Lung (tissue), 12 donors: ENCODE data around the gene SPEF2. TPM values are rescaled to one million over a fixed set of nuclear protein-coding genes. Genes with fewer than 3 reads are reported as not detected.

ENCODE experiments used
- ATAC-seq: fragments of 200-7000 bp; cut with Tn5 transposase; one replicate; pipeline ENCODE4 v1.9.1; 2020; ENCODE audit warnings: moderate number of reproducible peaks; ENCODE audit not compliant: insufficient read depth, low FRiP score
- DNase-seq, 3 donors: peaks; one replicate each; pipeline ENCODE4 v3.0.0-alpha.2; 2013 to 2017
- H3K27ac ChIP-seq, 2 donors: one replicate each; pipeline ENCODE4 v1.5.1; 2013; ENCODE audit warnings: mild to moderate bottlenecking in 2 of 2, moderate library complexity in 2 of 2, control low read depth in 1 of 2, inconsistent platforms in 1 of 2, low read depth in 1 of 2, low read length in 1 of 2
- H3K27me3 ChIP-seq, 3 donors: one replicate each; pipeline ENCODE4 v1.5.1; 2013; ENCODE audit warnings: low read length in 2 of 3; ENCODE audit not compliant: control insufficient read depth in 3 of 3, insufficient read depth in 3 of 3
- H3K36me3 ChIP-seq, 4 donors: one replicate each; pipeline ENCODE4 v1.5.1; 2013; ENCODE audit warnings: low read length in 4 of 4, mild to moderate bottlenecking in 1 of 4, moderate library complexity in 1 of 4; ENCODE audit not compliant: control insufficient read depth in 4 of 4, insufficient read depth in 4 of 4
- H3K4me1 ChIP-seq, 5 donors: one replicate each; pipeline ENCODE4 v1.5.1; 2013; ENCODE audit warnings: low read length in 5 of 5, mild to moderate bottlenecking in 2 of 5, moderate library complexity in 1 of 5; ENCODE audit not compliant: control insufficient read depth in 5 of 5, insufficient read depth in 5 of 5
- H3K4me3 ChIP-seq: one replicate; pipeline ENCODE4 v1.5.1; 2013; ENCODE audit warnings: mild to moderate bottlenecking, control low read depth, moderate library complexity
- H3K9ac ChIP-seq, 2 donors: one replicate each; pipeline ENCODE4 v1.5.1; 2013; ENCODE audit warnings: low read length in 2 of 2, control low read depth in 1 of 2; ENCODE audit not compliant: insufficient read depth in 1 of 2
- H3K9me3 ChIP-seq, 4 donors: one replicate each; pipeline ENCODE4 v1.5.1; 2013; ENCODE audit warnings: low read length in 3 of 4, mild to moderate bottlenecking in 1 of 4, moderate library complexity in 1 of 4; ENCODE audit not compliant: control insufficient read depth in 4 of 4, insufficient read depth in 3 of 4
- CTCF ChIP-seq: IDR thresholded peaks from 2 replicates; pipeline ENCODE4 v1.5.1; 2012; ENCODE audit warnings: mild to moderate bottlenecking; ENCODE audit errors: control extremely low read depth, extremely low read depth
- WGBS, 2 donors: extraction: QIAGEN DNeasy Blood & Tissue Kit; methylation state at CpG; one replicate each; pipeline ENCODE4 v1.1.7; 2013; 5-methylcytosine and 5-hydroxymethylcytosine counted together
- polyA plus RNA-seq, 2 donors: library from polyadenylated mRNA; stranded (reverse); fragments of 200-250 nt; gene quantifications; one replicate each; pipeline ENCODE4 v1.2.1, GENCODE V29; 2013
- total RNA-seq, 2 donors: library from RNA; depleted of rRNA in 1 of 2; stranded (reverse); fragments of >200 nt in 1 of 2; gene quantifications; one replicate each; pipeline ENCODE4 v1.2.1, GENCODE V29; 2014 to 2021
- donor health status: control.
- donor health status: control.
- donor health status: Bipolar disorder and iron deficiency.
- donor health status: healthy.
- donor health status: DM: yes; HTN: yes; CAD: no.

The SPEF2 gene
- total and polyA plus RNA-seq, 4 donors: 2.7 to 73.9 (median 11.3) TPM

- TF ChIP-seq CTCF: no peak
- H3K36me3 ChIP-seq: no peaks in the 10 kb centered on the region
- H3K9ac ChIP-seq: no peak overlapping the region
- H3K27ac ChIP-seq: no peak overlapping the region
- H3K4me3 ChIP-seq: no peak overlapping the region
- H3K9me3 ChIP-seq: no peaks in the 10 kb centered on the region
- ATAC-seq (no peak), DNase-seq (no peak)
- H3K27me3 ChIP-seq: no peaks in the 10 kb centered on the region
- no peaks in the 10 kb centered on the region for H3K4me1 ChIP-seq
- 87 to 100% methylated on average over 3 of the region's 3 CpGs for WGBS, 2 donors
Observed at GRCh38 chr5:35745660-35746059, 128.0 kb downstream of the SPEF2 start.

GRCh38 chr5:35752012-35752411, 134.3 kb downstream of the SPEF2 start:
- H3K9me3 ChIP-seq: no peaks in the 10 kb centered on the region
- TF ChIP-seq CTCF: no peak
- no peak overlapping the region for H3K9ac ChIP-seq
- no peaks in the 10 kb centered on the region for H3K4me1 ChIP-seq
- DNase-seq: no peak
- no peaks in the 10 kb centered on the region for H3K36me3 ChIP-seq
- 91 to 94% methylated on average over 6 of the region's 6 CpGs for WGBS, 2 donors
- ATAC-seq: no peak
- H3K27me3 ChIP-seq: no peaks in the 10 kb centered on the region
- H3K4me3 ChIP-seq: no peak overlapping the region
- H3K27ac ChIP-seq: no peak overlapping the region

- no peak for TF ChIP-seq CTCF
Observed at GRCh38 chr5:35753500-35753899, 135.8 kb downstream of the SPEF2 start.

GRCh38 chr5:35754481-35754880, 136.8 kb downstream of the SPEF2 start:
- Histone ChIP-seq H3K9ac (no peak overlapping the region), H3K27ac (no peak overlapping the region), H3K27me3 (no peaks in the 10 kb centered on the region), H3K4me3 (no peak overlapping the region), H3K36me3 (no peaks in the 10 kb centered on the region), H3K4me1 (no peaks in the 10 kb centered on the region), H3K9me3 (no peaks in the 10 kb centered on the region)
- no peak for TF ChIP-seq CTCF
- DNase-seq (no peak), ATAC-seq (no peak)
- WGBS, 2 donors: 45 to 62% methylated on average over 1 of the region's 1 CpG

More at GRCh38 chr5:35753500-35753899, 135.8 kb downstream of the SPEF2 start:
- Histone ChIP-seq H3K27ac (no peak overlapping the region), H3K27me3 (no peaks in the 10 kb centered on the region), H3K9me3 (no peaks in the 10 kb centered on the region), H3K9ac (no peak overlapping the region), H3K4me1 (no peaks in the 10 kb centered on the region), H3K36me3 (no peaks in the 10 kb centered on the region), H3K4me3 (no peak overlapping the region)
- DNase-seq: no peak
- ATAC-seq: no peak
- WGBS, 2 donors: 93 to 95% methylated on average over 5 of the region's 5 CpGs
